MCF 10A (cell line): ENCODE measurements around the gene PITHD1. TPM values are rescaled to one million over a fixed set of nuclear protein-coding genes. Genes with fewer than 3 reads are reported as not detected.

Experiments
- BruUV-seq: library from RNA; stranded (reverse); fragments of 400-500 nt; replicated peaks from 2 replicates; lab custom pipeline; 2021; lab: Mats Ljungman, UMichigan
- CTCF ChIA-PET: fragments of 300-600 bp; sonication (Branson Sonifier 250); formaldehyde crosslinking; extraction: SDS; loops from one replicate; lab custom pipeline; 2021; ENCODE audit warnings: antibody characterized with exemption, inconsistent platforms; lab: Yijun Ruan, JAX
- POLR2A ChIA-PET: fragments of 300-600, 350-650 bp; sonication (Branson Sonifier 250); formaldehyde crosslinking; extraction: SDS; loops from one replicate; lab custom pipeline; 2020; ENCODE audit warnings: antibody characterized with exemption, inconsistent platforms; lab: Yijun Ruan, JAX
- DNase-seq: peaks from one replicate; pipeline ENCODE4 v3.0.0-alpha.2; 2018; ENCODE audit not compliant: unreplicated experiment
- H3K27ac Mint-ChIP-seq: one replicate; pipeline ENCODE4 v1.8.0; 2022; ENCODE audit warnings: mild to moderate bottlenecking, low read depth, mixed read lengths; ENCODE audit not compliant: unreplicated experiment
- H3K27me3 Mint-ChIP-seq: one replicate; pipeline ENCODE4 v1.8.0; 2022; ENCODE audit warnings: mixed read lengths; ENCODE audit not compliant: insufficient read depth, unreplicated experiment
- H3K36me3 Mint-ChIP-seq: one replicate; pipeline ENCODE4 v1.8.0; 2022; ENCODE audit warnings: mild to moderate bottlenecking, moderate library complexity, mixed read lengths; ENCODE audit not compliant: insufficient read depth, unreplicated experiment
- H3K4me1 Mint-ChIP-seq: one replicate; pipeline ENCODE4 v1.8.0; 2022; ENCODE audit warnings: mixed read lengths; ENCODE audit not compliant: insufficient read depth, unreplicated experiment
- H3K4me3 Mint-ChIP-seq: one replicate; pipeline ENCODE4 v1.8.0; 2022; ENCODE audit warnings: mild to moderate bottlenecking, moderate library complexity, mixed read lengths; ENCODE audit not compliant: unreplicated experiment
- H3K9me3 Mint-ChIP-seq: one replicate; pipeline ENCODE4 v1.8.0; 2022; ENCODE audit warnings: mixed read lengths; ENCODE audit not compliant: unreplicated experiment
- intact Hi-C: fragments of 100-400 bp; cut with micrococcal nuclease; formaldehyde crosslinking; loops from 2 replicates; pipeline ENCODE4 v1.14.1; 2022
- total RNA-seq: library from RNA; stranded (reverse); gene quantifications from 2 replicates; pipeline ENCODE4 v1.2.3, GENCODE V29; 2022
- TF ChIP-seq, protein P1 (sequence below): fragments of 200-600 bp; IDR thresholded peaks from one replicate; pipeline ENCODE4 v1.8.0; 2022; ENCODE audit warnings: antibody characterized with exemption, mild to moderate bottlenecking; ENCODE audit not compliant: unreplicated experiment

Gene PITHD1
- total RNA-seq, 1 experiment from 2014 or later: 37.8 TPM

DNA sequence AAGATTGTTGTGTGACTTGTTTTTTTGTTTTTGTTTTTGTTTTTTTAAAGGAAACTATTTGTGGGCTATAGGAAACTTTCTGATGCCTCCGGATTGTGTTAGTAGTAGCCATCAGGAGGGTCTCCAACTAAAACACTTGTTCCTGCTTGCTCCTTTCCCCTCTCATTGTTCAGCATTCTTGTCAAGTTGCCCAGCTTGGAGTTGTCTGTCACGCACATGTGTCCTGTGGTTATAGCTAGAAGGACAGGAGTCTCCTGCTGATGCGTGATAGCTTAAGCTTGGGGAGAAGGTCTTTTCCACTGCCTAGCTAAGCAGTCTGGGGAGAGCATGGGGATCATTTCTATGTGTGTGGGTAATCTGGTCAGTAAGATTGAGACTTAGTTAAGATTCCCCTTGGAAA lies 9.5 kb downstream of the PITHD1 start:
- TF ChIP-seq, protein P1, sequence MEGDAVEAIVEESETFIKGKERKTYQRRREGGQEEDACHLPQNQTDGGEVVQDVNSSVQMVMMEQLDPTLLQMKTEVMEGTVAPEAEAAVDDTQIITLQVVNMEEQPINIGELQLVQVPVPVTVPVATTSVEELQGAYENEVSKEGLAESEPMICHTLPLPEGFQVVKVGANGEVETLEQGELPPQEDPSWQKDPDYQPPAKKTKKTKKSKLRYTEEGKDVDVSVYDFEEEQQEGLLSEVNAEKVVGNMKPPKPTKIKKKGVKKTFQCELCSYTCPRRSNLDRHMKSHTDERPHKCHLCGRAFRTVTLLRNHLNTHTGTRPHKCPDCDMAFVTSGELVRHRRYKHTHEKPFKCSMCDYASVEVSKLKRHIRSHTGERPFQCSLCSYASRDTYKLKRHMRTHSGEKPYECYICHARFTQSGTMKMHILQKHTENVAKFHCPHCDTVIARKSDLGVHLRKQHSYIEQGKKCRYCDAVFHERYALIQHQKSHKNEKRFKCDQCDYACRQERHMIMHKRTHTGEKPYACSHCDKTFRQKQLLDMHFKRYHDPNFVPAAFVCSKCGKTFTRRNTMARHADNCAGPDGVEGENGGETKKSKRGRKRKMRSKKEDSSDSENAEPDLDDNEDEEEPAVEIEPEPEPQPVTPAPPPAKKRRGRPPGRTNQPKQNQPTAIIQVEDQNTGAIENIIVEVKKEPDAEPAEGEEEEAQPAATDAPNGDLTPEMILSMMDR: no peak
- peak overlapping the region; percentile 12 for H3K27ac Mint-ChIP-seq

DNA sequence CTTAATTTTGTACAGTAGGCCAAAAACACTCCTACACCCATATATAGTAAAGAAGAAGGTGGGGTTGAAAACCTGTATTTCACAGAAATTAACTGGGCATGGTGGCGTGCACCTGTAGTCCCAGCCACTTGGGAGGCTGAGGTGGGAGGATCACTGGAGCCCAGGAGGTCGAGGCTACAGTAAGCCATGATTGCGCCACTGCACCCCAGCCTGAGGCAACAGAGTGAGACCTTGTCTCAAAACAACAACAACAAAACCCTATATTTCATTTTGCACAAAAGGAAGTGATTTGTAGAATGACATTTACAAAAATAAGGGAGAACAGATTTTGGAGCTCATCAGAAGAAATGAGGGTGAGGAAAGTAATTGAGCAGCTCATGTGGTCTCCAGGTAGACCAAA lies 10.5 kb downstream of the PITHD1 start:
- Mint-ChIP-seq H3K4me1 (peaks cover 23% of the 10 kb centered on the region), H3K27ac (no peak overlapping the region), H3K9me3 (no peaks in the 10 kb centered on the region), H3K36me3 (peaks cover 85% of the 10 kb centered on the region), H3K4me3 (no peak overlapping the region), H3K27me3 (no peaks in the 10 kb centered on the region)
- BruUV-seq: no TSS peak
- POLR2A ChIA-PET: interaction anchor here (7.7 to 17.8 kb wide), 2 partner anchors 10 to 11 kb away, joined by 102 to 395 read pairs; partner anchors contain the start of genes GALE and PITHD1
- intact Hi-C loops: no loop called here
- DNase-seq: no peak
- TF ChIP-seq, protein P1: no peak
- CTCF ChIA-PET: interaction anchor here (0.6 to 2.1 kb wide), 2 partner anchors 17 to 415 kb away, joined by 4 to 5 read pairs; no protein-coding TSS in a partner anchor

More for the DNA sequence above, 9.5 kb downstream of the PITHD1 start:
- Mint-ChIP-seq H3K27me3 (no peaks in the 10 kb centered on the region), H3K36me3 (peaks cover 85% of the 10 kb centered on the region), H3K4me1 (peaks cover 23% of the 10 kb centered on the region), H3K4me3 (no peak overlapping the region), H3K9me3 (no peaks in the 10 kb centered on the region)
- BruUV-seq: TSS peak; percentile 54
- no peak for DNase-seq
- CTCF ChIA-PET: interaction anchor here (0.6 to 2.1 kb wide), 2 partner anchors 8 to 16 kb away, joined by 3 to 4 read pairs; no protein-coding TSS in a partner anchor
- POLR2A ChIA-PET: interaction anchor here (0.6 to 17.8 kb wide), 3 partner anchors 9 to 45 kb away, joined by 3 to 395 read pairs (median 102); partner anchors contain the start of genes ELOA, GALE and PITHD1
- intact Hi-C loops: no loop called here

DNA sequence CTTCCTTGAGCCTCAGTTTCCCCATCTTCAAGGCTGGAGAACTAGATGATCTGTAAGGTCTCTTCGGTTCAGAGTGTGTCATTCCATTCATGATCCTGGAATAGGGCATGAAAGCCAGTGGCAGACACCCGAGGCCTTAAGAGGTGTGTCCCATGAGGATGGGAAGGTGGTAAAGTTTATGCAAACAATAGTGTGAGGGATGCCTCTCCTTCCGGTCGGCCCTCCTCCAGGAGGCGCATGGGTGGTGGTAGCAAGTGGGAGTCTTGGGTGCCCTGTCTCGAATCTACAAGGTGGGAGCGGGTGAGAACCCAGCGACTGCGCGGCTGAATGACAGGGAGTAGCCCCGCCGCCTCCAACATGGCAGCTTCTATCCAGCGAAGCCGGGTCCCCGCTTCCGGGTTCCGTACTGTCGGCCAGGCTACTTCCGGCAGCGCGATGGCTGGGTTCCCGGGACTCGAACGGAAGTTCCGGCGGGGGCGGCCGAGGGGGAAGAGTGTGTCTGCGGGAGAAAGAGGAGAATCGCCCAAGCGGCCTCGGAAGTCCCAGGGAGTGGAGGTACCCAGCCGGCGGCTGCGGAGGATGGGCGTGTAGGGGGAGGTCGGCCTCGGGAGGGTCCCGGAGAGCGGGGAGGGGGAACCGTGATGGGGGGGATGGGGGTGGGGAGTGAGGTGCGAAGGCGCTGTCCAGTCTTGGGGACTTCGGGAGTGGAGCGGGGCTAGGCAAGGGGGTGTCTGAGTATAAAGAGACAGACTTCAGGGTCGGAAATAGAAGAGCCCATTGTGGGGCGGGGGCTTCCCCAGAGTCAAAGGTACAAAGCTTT lies 12.7 kb downstream of the PITHD1 start, which contains the start of gene LYPLA2:
TSS of gene LYPLA2 (plus strand) at position 450 of the 820 bp plus-strand sequence. CDS start 1,538 bp downstream, outside the sequence.
- CTCF ChIA-PET: interaction anchor here (0.6 to 1.7 kb wide), 3 partner anchors 11 to 152 kb away, joined by 4 to 7 read pairs (median 5); no protein-coding TSS in a partner anchor
- POLR2A ChIA-PET: interaction anchor here (0.5 to 17.8 kb wide), 15 partner anchors 9 to 1793 kb away, joined by 3 to 395 read pairs (median 4); partner anchors contain the start of genes ELOA, GALE, HMGCL and PITHD1
- peak within 1 kb of the TSS; percentile 94 for H3K27ac Mint-ChIP-seq
- peak within 1 kb of the TSS; percentile 100 for H3K4me3 Mint-ChIP-seq
- no peaks in the 10 kb centered on the region for H3K9me3 Mint-ChIP-seq
- no TSS peak for BruUV-seq
- no peaks in the 10 kb centered on the region for H3K27me3 Mint-ChIP-seq
- intact Hi-C loops: no loop called here
- TF ChIP-seq, protein P1: no peak
- peaks cover 79% of the 10 kb centered on the region for H3K36me3 Mint-ChIP-seq
- H3K4me1 Mint-ChIP-seq: peaks cover 23% of the 10 kb centered on the region
- DNase-seq: peak; percentile 91
